Muscle layer of colon (tissue), 2 donors: ENCODE results near the gene HELT.
"Not testable (repeated sequence)": the region's sequence is repeated elsewhere in the genome, so short reads cannot be mapped to it uniquely, and the experiment has no call there.

Source experiments
- H3K27ac ChIP-seq: one replicate; pipeline ENCODE4 v1.7.0; 2013; ENCODE audit warnings: low read depth, mild to moderate bottlenecking, low read length, moderate library complexity
- H3K27me3 ChIP-seq, 2 donors: one replicate each; pipeline ENCODE4 v1.7.0; 2013; ENCODE audit warnings: low read length in 2 of 2, mild to moderate bottlenecking in 2 of 2; ENCODE audit not compliant: insufficient read depth in 2 of 2, control insufficient read depth in 1 of 2
- H3K36me3 ChIP-seq: one replicate; pipeline ENCODE4 v1.7.0; 2013; ENCODE audit warnings: mild to moderate bottlenecking, low read length; ENCODE audit not compliant: insufficient read depth
- H3K4me1 ChIP-seq: one replicate; pipeline ENCODE4 v1.7.0; 2013; ENCODE audit warnings: mild to moderate bottlenecking, low read length; ENCODE audit not compliant: insufficient read depth
- H3K4me3 ChIP-seq, 2 donors: one replicate each; pipeline ENCODE4 v1.7.0; 2013; ENCODE audit warnings: low read length in 2 of 2, low read depth in 1 of 2, mild to moderate bottlenecking in 1 of 2, moderate library complexity in 1 of 2
- H3K9ac ChIP-seq: one replicate; pipeline ENCODE4 v1.7.0; 2013; ENCODE audit warnings: low read length
- H3K9me3 ChIP-seq: one replicate; pipeline ENCODE4 v1.7.0; 2013; ENCODE audit warnings: mild to moderate bottlenecking, low read length
- donor health status: abdominal sarcoma.
- donor health status: Adenocarcinoma of cecum.

The HELT gene

DNA sequence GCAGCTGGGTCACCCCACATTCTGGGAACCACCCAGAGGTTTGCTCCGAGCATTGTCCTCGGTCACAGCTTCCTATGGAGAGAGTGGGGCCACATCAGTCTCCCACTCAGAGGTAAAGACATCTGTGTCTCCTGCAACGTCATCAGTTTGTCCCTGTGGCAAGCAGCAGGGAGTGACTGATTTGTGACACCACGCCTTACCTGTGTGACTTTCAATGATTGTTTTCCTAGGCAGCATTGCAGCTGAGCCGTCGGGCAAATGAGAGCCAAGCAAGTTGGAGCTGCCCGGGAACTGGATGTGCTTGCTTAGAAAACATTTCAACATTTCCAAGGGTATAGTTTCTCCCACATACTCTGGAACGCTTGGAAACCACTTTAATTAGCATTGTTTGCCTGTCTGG is 29.7 kb upstream of the HELT start:
- no peak overlapping the region for H3K9ac ChIP-seq
- no peaks in the 10 kb centered on the region for H3K9me3 ChIP-seq
- H3K4me1 ChIP-seq, result no peaks in the 10 kb centered on the region
- H3K27ac ChIP-seq, result no peak overlapping the region
- H3K36me3 ChIP-seq, result no peaks in the 10 kb centered on the region
- no peak overlapping the region for H3K4me3 ChIP-seq
- no peaks in the 10 kb centered on the region for H3K27me3 ChIP-seq

DNA sequence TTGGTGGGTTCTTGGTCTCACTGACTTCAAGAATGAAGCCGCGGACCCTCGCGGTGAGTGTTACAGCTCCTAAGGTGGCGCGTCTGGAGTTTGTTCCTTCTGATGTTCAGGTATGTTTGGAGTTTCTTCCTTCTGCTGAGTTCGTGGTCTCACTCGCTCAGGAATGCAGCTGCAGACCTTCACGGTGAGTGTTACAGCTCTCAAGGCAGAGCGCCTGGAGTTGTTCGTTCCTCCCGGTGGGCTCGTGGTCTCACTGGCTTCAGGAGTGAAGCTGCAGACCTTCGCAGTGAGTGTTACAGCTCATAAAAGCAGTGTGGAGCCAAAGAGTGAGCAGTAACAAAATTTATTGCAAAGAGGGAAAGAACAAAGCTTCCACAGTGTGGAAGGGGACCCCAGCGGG is 29.0 kb upstream of the HELT start:
- not testable (repeated sequence) for H3K9ac ChIP-seq, H3K9me3 ChIP-seq, H3K4me3 ChIP-seq, H3K4me1 ChIP-seq, H3K36me3 ChIP-seq, H3K27me3 ChIP-seq, H3K27ac ChIP-seq

DNA sequence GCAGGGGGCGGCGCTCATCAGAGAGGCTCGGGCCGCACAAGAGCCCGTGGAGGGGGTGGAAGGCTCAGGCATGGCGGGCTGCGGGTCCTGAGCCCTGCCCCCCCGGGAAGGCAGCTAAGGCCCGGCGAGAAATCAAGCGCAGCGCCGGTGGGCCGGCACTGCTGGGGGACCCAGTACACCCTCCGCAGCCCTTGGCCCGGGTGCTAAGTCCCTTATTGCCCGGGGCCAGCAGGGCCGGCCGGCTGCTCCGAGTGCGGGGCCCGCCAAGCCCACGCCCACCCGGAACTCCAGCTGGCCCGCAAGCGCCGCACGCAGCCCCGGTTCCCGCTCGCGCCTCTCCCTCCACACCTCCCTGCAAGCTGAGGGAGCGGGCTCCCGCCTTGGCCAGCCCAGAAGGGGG is 28.2 kb upstream of the HELT start:
- not testable (repeated sequence) for H3K36me3 ChIP-seq, H3K4me1 ChIP-seq, H3K27me3 ChIP-seq, H3K9ac ChIP-seq, H3K4me3 ChIP-seq, H3K27ac ChIP-seq, H3K9me3 ChIP-seq

DNA sequence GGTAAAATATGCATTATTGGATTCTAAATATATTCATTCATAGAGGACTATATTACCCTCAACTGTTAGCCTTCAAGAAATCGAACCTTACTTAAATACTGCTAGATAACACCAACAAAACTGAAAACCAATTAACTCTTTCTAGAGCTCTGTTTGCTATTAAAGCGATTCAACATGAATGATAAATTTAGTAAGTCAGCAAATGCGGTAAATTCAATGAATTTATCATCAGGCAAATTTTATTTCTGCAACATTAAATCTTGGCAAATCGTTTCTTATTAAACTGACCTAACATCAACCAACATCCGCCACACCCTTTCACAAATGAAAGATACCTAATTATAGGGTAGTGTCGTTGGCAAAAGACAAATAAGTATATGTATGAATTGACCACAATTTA is 26.4 kb upstream of the HELT start:
- no peaks in the 10 kb centered on the region for H3K9me3 ChIP-seq
- H3K27ac ChIP-seq, result no peak overlapping the region
- no peaks in the 10 kb centered on the region for H3K36me3 ChIP-seq
- H3K27me3 ChIP-seq, result no peaks in the 10 kb centered on the region
- no peak overlapping the region for H3K9ac ChIP-seq
- no peak overlapping the region for H3K4me3 ChIP-seq
- H3K4me1 ChIP-seq, result no peaks in the 10 kb centered on the region

DNA sequence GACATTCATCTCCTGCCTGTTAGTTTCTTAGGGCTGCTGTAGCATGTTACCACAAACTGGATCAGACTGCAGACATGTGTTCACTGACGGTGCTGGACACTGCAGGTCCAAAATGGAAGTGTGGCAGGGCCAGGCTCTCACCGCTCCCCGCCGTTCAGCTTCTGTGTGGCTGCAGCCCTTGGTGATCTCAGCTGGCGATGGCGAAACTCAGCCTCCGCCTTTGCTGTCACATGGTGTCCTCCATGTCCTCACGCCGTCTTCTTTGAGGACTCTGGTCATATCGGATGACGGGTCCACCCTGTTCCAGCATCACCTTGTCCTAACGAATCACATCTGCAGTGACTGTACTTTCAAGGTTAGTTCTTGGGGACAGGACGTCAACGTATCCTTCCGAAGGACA is 25.9 kb upstream of the HELT start:
- no peaks in the 10 kb centered on the region for H3K4me1 ChIP-seq
- no peaks in the 10 kb centered on the region for H3K36me3 ChIP-seq
- H3K27ac ChIP-seq, result no peak overlapping the region
- no peak overlapping the region for H3K9ac ChIP-seq
- no peak overlapping the region for H3K4me3 ChIP-seq
- no peaks in the 10 kb centered on the region for H3K9me3 ChIP-seq
- no peaks in the 10 kb centered on the region for H3K27me3 ChIP-seq

DNA sequence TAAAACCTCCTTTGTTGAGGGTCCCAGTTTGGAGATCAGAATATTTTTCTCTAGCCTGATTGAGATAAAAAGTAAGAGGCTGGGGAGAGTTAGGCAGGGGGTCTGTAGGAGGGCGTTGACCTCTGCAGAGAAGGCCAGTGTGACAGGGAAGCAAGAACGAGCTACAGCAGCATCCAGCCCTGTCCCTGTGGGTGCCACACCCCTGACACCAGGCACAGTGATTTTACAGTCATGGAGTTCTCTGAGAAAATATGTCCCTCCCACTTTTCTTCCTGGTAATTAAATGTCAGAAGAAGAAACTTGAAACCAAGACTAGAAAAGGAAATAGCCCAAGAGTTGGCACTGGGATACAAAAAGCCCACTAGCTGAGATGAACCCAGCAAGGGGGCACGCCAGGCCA is 25.0 kb upstream of the HELT start:
- no peaks in the 10 kb centered on the region for H3K27me3 ChIP-seq

DNA sequence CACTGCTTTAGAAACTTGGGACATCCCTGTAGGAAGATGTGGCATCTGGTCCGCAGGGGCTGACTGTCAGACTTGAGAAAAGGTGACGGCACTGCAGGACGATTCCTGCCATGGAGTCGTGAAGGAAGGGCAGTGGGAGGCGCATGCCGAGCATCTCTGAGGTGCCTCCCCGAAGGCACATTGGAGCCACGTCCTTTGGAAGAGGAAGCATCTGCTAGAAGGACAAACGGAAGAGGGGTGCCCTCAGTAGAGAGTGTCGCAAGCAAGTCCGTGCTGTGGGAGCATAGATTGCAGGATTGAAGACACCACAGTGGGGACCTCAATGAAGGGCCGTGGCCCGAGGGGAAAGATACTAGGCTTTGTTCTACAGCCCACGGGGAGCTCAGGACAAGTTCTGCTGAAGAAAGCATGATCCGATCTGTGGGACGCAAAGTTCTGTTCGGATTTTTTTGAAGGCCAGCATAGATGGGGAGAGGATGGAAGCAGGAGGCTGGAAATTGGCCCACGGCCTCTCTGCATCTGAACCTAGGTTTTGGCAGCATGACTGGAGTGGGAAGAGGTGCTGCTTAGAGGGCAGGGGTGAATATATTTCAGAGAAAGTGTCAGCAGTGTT is 24.2 kb upstream of the HELT start:
- Histone ChIP-seq H3K9ac (no peak overlapping the region), H3K36me3 (no peaks in the 10 kb centered on the region), H3K9me3 (no peaks in the 10 kb centered on the region)

More for the DNA sequence above, 25.0 kb upstream of the HELT start:
- no peak overlapping the region for H3K4me3 ChIP-seq
- H3K27ac ChIP-seq, result no peak overlapping the region
- no peaks in the 10 kb centered on the region for H3K4me1 ChIP-seq
- H3K36me3 ChIP-seq, result no peaks in the 10 kb centered on the region
- no peak overlapping the region for H3K9ac ChIP-seq
- H3K9me3 ChIP-seq, result no peaks in the 10 kb centered on the region

DNA sequence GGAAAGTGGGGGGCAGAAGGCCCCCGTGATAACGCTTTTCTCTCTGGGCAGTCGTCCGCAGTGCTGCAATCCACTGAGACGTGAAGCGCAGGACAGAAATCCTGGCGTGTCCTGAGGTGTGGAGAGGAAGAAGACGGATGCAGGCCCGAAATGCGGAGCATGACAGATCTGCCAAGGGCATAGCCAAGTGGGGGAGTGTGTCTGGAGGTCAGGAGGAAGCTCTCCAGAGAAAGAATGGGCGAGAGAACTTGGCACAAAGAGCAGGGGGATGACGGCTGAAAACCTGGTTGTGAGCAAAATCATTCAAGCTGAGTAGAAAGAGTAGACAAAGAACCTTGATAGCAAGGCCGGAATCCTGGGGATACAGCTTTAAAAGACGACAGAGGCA is 23.7 kb upstream of the HELT start:
- Histone ChIP-seq H3K27me3 (no peaks in the 10 kb centered on the region), H3K9ac (no peak overlapping the region), H3K36me3 (no peaks in the 10 kb centered on the region), H3K4me1 (no peaks in the 10 kb centered on the region), H3K4me3 (no peak overlapping the region), H3K27ac (no peak overlapping the region), H3K9me3 (no peaks in the 10 kb centered on the region)

More for the DNA sequence above, 24.2 kb upstream of the HELT start:
- no peaks in the 10 kb centered on the region for H3K27me3 ChIP-seq
- H3K4me3 ChIP-seq, result no peak overlapping the region
- no peak overlapping the region for H3K27ac ChIP-seq
- no peaks in the 10 kb centered on the region for H3K4me1 ChIP-seq

DNA sequence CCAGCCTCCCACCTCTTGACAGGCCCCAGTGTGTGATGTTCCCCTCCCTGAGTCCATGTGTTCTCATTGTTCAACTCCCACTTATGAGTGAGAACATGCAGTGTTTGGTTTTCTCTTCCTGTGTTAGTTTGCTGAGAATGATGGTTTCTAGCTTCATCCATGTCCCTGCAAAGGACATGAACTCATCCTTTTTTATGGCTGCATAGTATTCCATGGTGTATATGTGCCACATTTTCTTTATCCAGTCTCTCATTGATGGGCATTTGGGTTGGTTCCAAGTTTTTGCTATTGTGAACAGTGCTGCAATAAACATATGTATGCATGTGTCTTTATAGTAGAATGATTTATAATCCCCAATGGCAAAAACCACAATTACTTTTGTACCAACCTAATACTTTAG is 20.6 kb upstream of the HELT start:
- H3K27me3 ChIP-seq, H3K36me3 ChIP-seq, H3K9me3 ChIP-seq, H3K9ac ChIP-seq, H3K27ac ChIP-seq, H3K4me1 ChIP-seq, H3K4me3 ChIP-seq: not testable (repeated sequence)

DNA sequence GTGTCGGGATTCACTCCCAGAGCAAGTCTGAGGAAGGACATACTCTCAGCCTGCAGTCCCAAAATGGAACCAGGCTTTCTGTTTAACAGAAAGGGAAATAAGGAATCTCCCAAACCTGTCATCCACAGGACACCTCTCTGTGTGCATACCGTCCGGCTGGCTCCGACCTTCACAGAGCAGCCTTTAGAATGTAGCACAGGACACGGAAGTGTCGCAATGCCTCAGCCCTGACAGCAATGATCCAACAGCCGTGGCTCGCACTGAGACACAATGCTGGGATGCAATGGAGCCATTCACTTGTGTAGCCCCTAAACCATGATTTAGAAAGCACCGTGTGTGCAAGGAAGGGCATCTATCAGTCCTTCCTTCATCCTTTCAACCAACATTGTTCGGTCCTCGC is 15.5 kb upstream of the HELT start:
- no peak overlapping the region for H3K27ac ChIP-seq
- H3K9ac ChIP-seq, result no peak overlapping the region
- H3K27me3 ChIP-seq, result no peaks in the 10 kb centered on the region
- peaks cover 4% of the 10 kb centered on the region for H3K4me1 ChIP-seq
- H3K9me3 ChIP-seq, result no peaks in the 10 kb centered on the region
- no peak overlapping the region for H3K4me3 ChIP-seq
- H3K36me3 ChIP-seq, result no peaks in the 10 kb centered on the region

DNA sequence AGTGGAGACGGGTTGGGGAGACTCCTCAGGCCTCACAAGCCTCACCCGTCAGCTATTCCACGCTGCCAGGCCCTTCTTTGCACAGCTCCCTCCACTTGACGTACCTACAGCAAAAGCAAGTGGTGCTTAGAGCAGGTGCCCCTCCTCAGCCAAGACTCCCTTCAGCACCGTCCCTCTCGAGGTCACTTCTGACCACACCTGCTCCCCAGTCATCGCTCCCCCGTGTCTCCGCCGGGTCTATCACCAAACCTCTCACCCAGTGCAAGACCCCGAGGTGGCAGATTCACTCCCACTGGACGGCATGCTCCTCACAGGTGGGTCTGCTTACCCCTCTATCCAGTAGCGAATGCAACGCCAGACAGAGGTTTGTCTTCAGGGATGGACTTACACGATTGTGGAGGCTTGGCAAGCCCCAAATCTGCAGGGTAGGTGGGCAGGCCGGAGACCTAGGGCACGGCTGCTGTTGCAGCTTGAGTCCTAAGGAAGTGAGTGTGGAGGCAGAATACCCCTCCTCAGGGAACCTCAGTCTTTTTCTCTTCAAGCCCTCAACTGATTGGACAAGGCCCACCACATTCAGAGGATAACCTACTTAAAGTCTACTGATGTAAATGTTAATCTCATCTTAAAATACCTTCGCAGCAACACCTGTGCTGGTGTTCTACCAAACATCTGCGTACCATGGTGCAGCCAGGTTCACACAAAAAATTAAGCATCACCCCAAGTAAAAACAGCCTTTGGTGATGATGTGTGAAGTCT is 14.5 kb upstream of the HELT start:
- no peak overlapping the region for H3K4me3 ChIP-seq
- H3K27me3 ChIP-seq, result no peaks in the 10 kb centered on the region
- no peaks in the 10 kb centered on the region for H3K36me3 ChIP-seq
- no peak overlapping the region for H3K27ac ChIP-seq
- no peak overlapping the region for H3K9ac ChIP-seq
- no peaks in the 10 kb centered on the region for H3K9me3 ChIP-seq
- peaks cover 4% of the 10 kb centered on the region for H3K4me1 ChIP-seq

DNA sequence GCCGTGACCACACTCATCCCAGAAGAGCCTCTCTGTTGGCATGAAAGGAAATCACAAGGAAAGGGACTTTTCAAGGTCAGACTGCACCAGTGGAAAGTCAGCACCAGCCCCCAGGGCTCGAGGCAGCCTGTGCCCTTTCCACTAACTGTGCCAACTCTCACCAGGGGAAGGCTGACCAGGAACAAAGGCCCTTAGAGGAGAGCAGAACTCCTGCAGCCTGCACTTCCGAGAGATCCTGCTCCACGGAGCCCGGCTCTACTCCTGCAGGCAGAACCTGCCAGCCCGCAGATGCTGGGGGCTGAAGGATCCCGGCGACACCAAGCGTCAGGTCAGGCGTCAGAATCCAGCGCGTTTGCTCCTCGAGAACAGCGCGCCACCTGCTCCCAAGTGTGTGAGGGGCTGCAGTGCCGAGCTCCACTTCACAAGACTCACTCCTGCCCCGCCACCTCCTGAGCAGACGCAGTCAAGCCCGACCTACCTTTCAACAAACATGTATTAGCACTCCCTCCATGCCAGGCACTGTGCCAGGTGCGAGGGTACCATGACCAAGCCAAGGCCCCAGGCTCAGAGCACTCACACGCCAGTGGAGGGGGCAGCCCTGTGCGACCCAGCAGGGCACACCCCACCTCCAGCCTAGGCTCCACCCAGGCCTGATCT is 13.6 kb upstream of the HELT start:
- H3K27me3 ChIP-seq, result no peaks in the 10 kb centered on the region
- H3K4me1 ChIP-seq, result peaks cover 4% of the 10 kb centered on the region
- H3K4me3 ChIP-seq, result peak overlapping the region; percentile 11 to 51
- no peak overlapping the region for H3K27ac ChIP-seq
- no peaks in the 10 kb centered on the region for H3K9me3 ChIP-seq
- H3K9ac ChIP-seq, result no peak overlapping the region
- H3K36me3 ChIP-seq, result no peaks in the 10 kb centered on the region
